Panc1 (cell line): ENCODE measurements around the gene PERCC1. TPM values are rescaled to one million over a fixed set of nuclear protein-coding genes. Genes with fewer than 3 reads are reported as not detected.

Source experiments
- ATAC-seq: fragments of 200-7000 bp; cut with Tn5 transposase; 2 replicates; pipeline ENCODE4 v1.9.1; 2020; ENCODE audit warnings: mild to moderate bottlenecking, moderate library complexity
- BruUV-seq: library from RNA; stranded (reverse); fragments of 400-500 nt; replicated peaks from 2 replicates; lab custom pipeline; 2021; lab: Mats Ljungman, UMichigan
- CTCF ChIA-PET: fragments of 300-600 bp; sonication (Branson Sonifier 250); formaldehyde crosslinking; loops from one replicate; lab custom pipeline; 2022; ENCODE audit warnings: antibody characterized with exemption; lab: Charles Lee
- POLR2A ChIA-PET: fragments of 300-600 bp; sonication (Branson Sonifier 250); formaldehyde crosslinking; loops from one replicate; lab custom pipeline; 2022; ENCODE audit warnings: antibody characterized with exemption; lab: Charles Lee
- DNase-seq: peaks from one replicate; pipeline ENCODE4 v3.0.0-alpha.2; 2010; ENCODE audit warnings: low read depth, low spot score
- H3K27ac ChIP-seq: 2 replicates; pipeline ENCODE4 v1.5.1; 2011; ENCODE audit warnings: mild to moderate bottlenecking, low read length, inconsistent platforms
- H3K27me3 ChIP-seq: fragments of 200-500 bp; sonication (Bioruptor generic); 2 replicates; pipeline ENCODE4 v1.6.0; 2014; ENCODE audit warnings: low read length, inconsistent platforms; ENCODE audit not compliant: control insufficient read depth, insufficient read depth
- H3K36me3 ChIP-seq: fragments of 200-500 bp; sonication (Bioruptor generic); 2 replicates; pipeline ENCODE4 v1.5.1; 2014; ENCODE audit warnings: inconsistent platforms, mild to moderate bottlenecking, low read length, moderate library complexity; ENCODE audit not compliant: control insufficient read depth, insufficient read depth
- H3K4me1 ChIP-seq: 2 replicates; pipeline ENCODE4 v1.5.1; 2011; ENCODE audit warnings: inconsistent platforms, mild to moderate bottlenecking, low read length, moderate library complexity; ENCODE audit not compliant: control insufficient read depth, insufficient read depth
- H3K4me3 ChIP-seq, 2 experiments: 2 replicates each; pipeline ENCODE4 v1.5.1; 2011 to 2012; ENCODE audit warnings: low read depth in 2 of 2, low read length in 2 of 2, mild to moderate bottlenecking in 2 of 2, inconsistent platforms in 1 of 2, moderate library complexity in 1 of 2
- H3K9me3 ChIP-seq: fragments of 200-500 bp; sonication (Bioruptor generic); 2 replicates; pipeline ENCODE4 v1.5.1; 2014; ENCODE audit warnings: low read depth, mild to moderate bottlenecking, inconsistent platforms, low read length, moderate library complexity; ENCODE audit not compliant: control insufficient read depth, insufficient read depth
- POLR2AphosphoS5 ChIP-seq: IDR thresholded peaks from 2 replicates; pipeline ENCODE4 v1.6.1; 2012; ENCODE audit warnings: mild to moderate bottlenecking, low read depth, low read length, moderate library complexity
- REST ChIP-seq, 2 experiments: IDR thresholded peaks; 2 replicates each; pipeline ENCODE4 v1.6.1; 2011 to 2012; ENCODE audit warnings: low read depth in 2 of 2, control low read depth in 1 of 2, low read length in 1 of 2, mild to moderate bottlenecking in 1 of 2, moderate library complexity in 1 of 2; ENCODE audit not compliant: insufficient read depth in 1 of 2
- SIN3A ChIP-seq: IDR thresholded peaks from 2 replicates; pipeline ENCODE4 v1.6.1; 2012; ENCODE audit warnings: low read depth, mild to moderate bottlenecking, low read length, moderate library complexity, borderline replicate concordance; ENCODE audit not compliant: insufficient read depth
- TCF7L2 ChIP-seq: IDR thresholded peaks from 2 replicates; pipeline ENCODE4 v1.6.1; 2011; ENCODE audit warnings: mild to moderate bottlenecking, low read depth, low read length, inconsistent platforms
- in situ Hi-C: cut with HindIII; loops from 2 replicates; pipeline ENCODE4 v1.10.0; 2016; ENCODE audit warnings: low sequenced_read_pairs, low pct_unique_long_range_greater_than_20kb
- intact Hi-C: fragments of 100-400 bp; cut with micrococcal nuclease; formaldehyde crosslinking; loops from one replicate; pipeline ENCODE4 v1.10.0; 2022; ENCODE audit not compliant: unreplicated experiment
- total RNA-seq: library from RNA; stranded (reverse); gene quantifications from one replicate; pipeline ENCODE4 v1.2.1, GENCODE V29; 2021; ENCODE audit not compliant: unreplicated experiment
- TF ChIP-seq, protein P1 (sequence below): fragments of 450-650 bp; IDR thresholded peaks from 2 replicates; pipeline ENCODE4 v1.5.1; 2017; ENCODE audit warnings: mild to moderate bottlenecking

PERCC1 gene
- total RNA-seq, 1 experiment from 2014 or later, result not detected

- no peaks in the 10 kb centered on the region for H3K9me3 ChIP-seq
- H3K27me3 ChIP-seq, result no peaks in the 10 kb centered on the region
- intact Hi-C loops, result no loop called here
- no peak for DNase-seq
- H3K4me3 ChIP-seq, result no peak overlapping the region
- ATAC-seq, result no peak
- CTCF ChIA-PET, result no interaction called here
- no peaks in the 10 kb centered on the region for H3K4me1 ChIP-seq
- no TSS peak for BruUV-seq
- no peaks in the 10 kb centered on the region for H3K36me3 ChIP-seq
- TF ChIP-seq, protein P1, sequence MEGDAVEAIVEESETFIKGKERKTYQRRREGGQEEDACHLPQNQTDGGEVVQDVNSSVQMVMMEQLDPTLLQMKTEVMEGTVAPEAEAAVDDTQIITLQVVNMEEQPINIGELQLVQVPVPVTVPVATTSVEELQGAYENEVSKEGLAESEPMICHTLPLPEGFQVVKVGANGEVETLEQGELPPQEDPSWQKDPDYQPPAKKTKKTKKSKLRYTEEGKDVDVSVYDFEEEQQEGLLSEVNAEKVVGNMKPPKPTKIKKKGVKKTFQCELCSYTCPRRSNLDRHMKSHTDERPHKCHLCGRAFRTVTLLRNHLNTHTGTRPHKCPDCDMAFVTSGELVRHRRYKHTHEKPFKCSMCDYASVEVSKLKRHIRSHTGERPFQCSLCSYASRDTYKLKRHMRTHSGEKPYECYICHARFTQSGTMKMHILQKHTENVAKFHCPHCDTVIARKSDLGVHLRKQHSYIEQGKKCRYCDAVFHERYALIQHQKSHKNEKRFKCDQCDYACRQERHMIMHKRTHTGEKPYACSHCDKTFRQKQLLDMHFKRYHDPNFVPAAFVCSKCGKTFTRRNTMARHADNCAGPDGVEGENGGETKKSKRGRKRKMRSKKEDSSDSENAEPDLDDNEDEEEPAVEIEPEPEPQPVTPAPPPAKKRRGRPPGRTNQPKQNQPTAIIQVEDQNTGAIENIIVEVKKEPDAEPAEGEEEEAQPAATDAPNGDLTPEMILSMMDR, result no peak; the same call in 1 of the 2 replicates
- TF ChIP-seq TCF7L2 (no peak), POLR2AphosphoS5 (no peak), REST (IDR thresholded peaks at IDR 0.05; ENCODE audit: insufficient read depth in 1 of 2, low read depth in 2 of 2, low read length in 1 of 2) (no peak), SIN3A (no peak)
- no peak overlapping the region for H3K27ac ChIP-seq
- POLR2A ChIA-PET, result no interaction called here
- in situ Hi-C loops, result no loop called here
Measured at GRCh38 chr16:1428511-1428910, 2.4 kb upstream of the PERCC1 start.

DNA sequence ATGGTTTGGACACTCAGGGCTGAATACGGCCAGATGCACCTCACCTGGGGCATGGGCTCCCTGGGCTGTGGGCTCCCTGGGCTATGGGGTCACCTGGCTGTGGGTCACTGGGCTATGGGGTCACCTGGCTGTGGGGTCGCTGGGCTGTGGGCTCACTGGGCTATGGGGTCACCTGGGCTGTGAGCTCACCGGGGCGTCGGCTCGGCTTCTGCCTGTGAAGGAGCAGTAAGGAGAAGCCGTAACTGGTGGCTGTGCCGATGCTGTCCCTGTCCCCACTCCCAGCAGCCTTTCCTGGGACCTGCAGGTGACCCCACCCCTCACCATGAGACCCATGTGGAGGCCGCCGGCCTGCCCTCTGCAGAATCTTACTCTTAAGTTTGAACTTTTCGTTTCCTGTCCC lies 1.9 kb upstream of the PERCC1 start:
- TF ChIP-seq, protein P1, result no peak
- TF ChIP-seq TCF7L2 (no peak), POLR2AphosphoS5 (no peak), REST (IDR thresholded peaks at IDR 0.05; ENCODE audit: insufficient read depth in 1 of 2, low read depth in 2 of 2, low read length in 1 of 2) (no peak), SIN3A (no peak)
- H3K4me1 ChIP-seq, result no peaks in the 10 kb centered on the region
- intact Hi-C loops (no loop called here), in situ Hi-C loops (no loop called here)
- H3K27me3 ChIP-seq, result no peaks in the 10 kb centered on the region
- H3K4me3 ChIP-seq, result no peak overlapping the region
- H3K36me3 ChIP-seq, result no peaks in the 10 kb centered on the region
- no peak for DNase-seq
- no peak overlapping the region for H3K27ac ChIP-seq
- CTCF ChIA-PET, result no interaction called here
- no peak for ATAC-seq
- no TSS peak for BruUV-seq
- no peaks in the 10 kb centered on the region for H3K9me3 ChIP-seq
- POLR2A ChIA-PET, result no interaction called here
